ENCODE data around the gene RELN. TPM values are rescaled to one million over a fixed set of nuclear protein-coding genes. Genes with fewer than 3 reads are reported as not detected.

RELN gene
- total and polyA plus RNA-seq, 9 of the 15 experiments (the other 6 are each of a cell fraction or from before 2014, with no cell fraction given) = 12.9 to 43.2 (median 18.1) TPM

DNA sequence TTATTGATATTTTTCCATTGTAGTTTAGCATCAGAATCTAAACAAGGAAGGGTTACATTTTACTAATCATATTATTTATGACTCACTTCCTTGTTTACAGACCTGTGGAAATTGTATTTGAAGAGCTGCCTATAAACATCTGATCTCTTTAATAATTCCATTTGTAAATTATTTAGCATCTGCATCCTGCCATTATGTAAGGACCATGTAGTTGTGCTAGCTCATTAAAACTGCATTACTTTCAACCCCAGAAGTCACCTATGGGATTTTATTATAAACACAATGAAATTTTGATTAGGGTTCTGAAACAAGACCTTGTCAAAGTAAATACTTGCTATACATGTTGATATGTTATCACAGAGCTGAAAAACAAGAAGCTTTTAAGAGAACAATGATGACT, 396.6 kb downstream of the RELN start:
- POLR2A ChIA-PET = interaction anchor here (1.1 kb wide), 1 partner anchor 9 kb away, joined by 3 read pairs; no protein-coding TSS in a partner anchor
- H3K27ac ChIP-seq (ENCODE audit: extremely low read depth, low read depth, low read length) = no peak overlapping the region
- H4K20me1 ChIP-seq (replicated peaks; ENCODE audit: control insufficient read depth, insufficient read depth, low read length) = no peaks in the 10 kb centered on the region
- DNase-seq (ENCODE audit: extremely low read depth in 1 of 4, low spot score in 3 of 4) = no peak
- no peaks in the 10 kb centered on the region for H3K9me3 ChIP-seq (replicated peaks; ENCODE audit: control insufficient read depth, insufficient read depth, low read depth, low read length)
- no peak overlapping the region for H3K4me3 ChIP-seq
- CTCF ChIA-PET (ENCODE audit: low intra/inter-chr PET ratio) = no interaction called here
- H3K4me1 ChIP-seq (replicated peaks in 1 of 2; ENCODE audit: control insufficient read depth in 2 of 2, insufficient read depth in 2 of 2, low read length in 2 of 2) = no peaks in the 10 kb centered on the region
- no peaks in the 10 kb centered on the region for H3K9me1 ChIP-seq (ENCODE audit: control insufficient read depth, insufficient read depth, low read length)
- H2AFZ ChIP-seq (ENCODE audit: low read depth, low read length) = no peak overlapping the region
- no peak overlapping the region for H3K4me2 ChIP-seq (ENCODE audit: insufficient read depth, low read length)
- no peak overlapping the region for H3K9ac ChIP-seq (ENCODE audit: insufficient read depth in 1 of 2, low read depth in 2 of 2, low read length in 2 of 2)
- H3K79me2 ChIP-seq (ENCODE audit: control insufficient read depth, insufficient read depth, low read length) = no peaks in the 10 kb centered on the region
- peaks cover 7% of the 10 kb centered on the region; the same call in 2 of the 3 replicates for H3K36me3 ChIP-seq (ENCODE audit: control insufficient read depth, insufficient read depth, low read length)
- H3K27me3 ChIP-seq (ENCODE audit: control insufficient read depth in 2 of 2, insufficient read depth in 2 of 2, low read length in 2 of 2) = no peaks in the 10 kb centered on the region
- no peak for ATAC-seq
- in situ Hi-C loops (cut with MboI) = no loop called here
- no TSS peak for BruUV-seq (replicated peaks)
- intact Hi-C loops (cut with micrococcal nuclease) = no loop called here
- FAIRE-seq = no peak
- TF ChIP-seq POLR2G (IDR thresholded peaks at IDR 0.05; ENCODE audit: low read depth, low read length) (no peak), ZNF707 (CRISPR knock-in tag; conservative IDR thresholded peaks at IDR 0.05) (no peak), FOXA3 (CRISPR knock-in tag; conservative IDR thresholded peaks at IDR 0.05 in 1 of 2, IDR thresholded peaks at IDR 0.05 in 1 of 2) (no peak), SNRNP70 (optimal IDR thresholded peaks at IDR 0.05; ENCODE audit: low read depth, low read length) (no peak), ZBTB7A (IDR thresholded peaks at IDR 0.05; ENCODE audit: borderline replicate concordance, control insufficient read depth, low read depth, low read length) (no peak), ARHGAP35 (IDR thresholded peaks at IDR 0.05; ENCODE audit: partially characterized antibody) (no peak), MAZ (CRISPR knock-in tag; conservative IDR thresholded peaks at IDR 0.05 in 1 of 2, IDR thresholded peaks at IDR 0.05 in 1 of 2) (no peak), HCFC1 (IDR thresholded peaks at IDR 0.05; ENCODE audit: low read depth, low read length) (no peak)
- TF ChIP-seq, protein P1, sequence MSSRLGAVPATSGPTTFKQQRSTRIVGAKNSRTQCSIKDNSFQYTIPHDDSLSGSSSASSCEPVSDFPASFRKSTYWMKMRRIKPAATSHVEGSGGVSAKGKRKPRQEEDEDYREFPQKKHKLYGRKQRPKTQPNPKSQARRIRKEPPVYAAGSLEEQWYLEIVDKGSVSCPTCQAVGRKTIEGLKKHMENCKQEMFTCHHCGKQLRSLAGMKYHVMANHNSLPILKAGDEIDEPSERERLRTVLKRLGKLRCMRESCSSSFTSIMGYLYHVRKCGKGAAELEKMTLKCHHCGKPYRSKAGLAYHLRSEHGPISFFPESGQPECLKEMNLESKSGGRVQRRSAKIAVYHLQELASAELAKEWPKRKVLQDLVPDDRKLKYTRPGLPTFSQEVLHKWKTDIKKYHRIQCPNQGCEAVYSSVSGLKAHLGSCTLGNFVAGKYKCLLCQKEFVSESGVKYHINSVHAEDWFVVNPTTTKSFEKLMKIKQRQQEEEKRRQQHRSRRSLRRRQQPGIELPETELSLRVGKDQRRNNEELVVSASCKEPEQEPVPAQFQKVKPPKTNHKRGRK (tag; IDR thresholded peaks at IDR 0.05) = no peak
- TF ChIP-seq, protein P2, sequence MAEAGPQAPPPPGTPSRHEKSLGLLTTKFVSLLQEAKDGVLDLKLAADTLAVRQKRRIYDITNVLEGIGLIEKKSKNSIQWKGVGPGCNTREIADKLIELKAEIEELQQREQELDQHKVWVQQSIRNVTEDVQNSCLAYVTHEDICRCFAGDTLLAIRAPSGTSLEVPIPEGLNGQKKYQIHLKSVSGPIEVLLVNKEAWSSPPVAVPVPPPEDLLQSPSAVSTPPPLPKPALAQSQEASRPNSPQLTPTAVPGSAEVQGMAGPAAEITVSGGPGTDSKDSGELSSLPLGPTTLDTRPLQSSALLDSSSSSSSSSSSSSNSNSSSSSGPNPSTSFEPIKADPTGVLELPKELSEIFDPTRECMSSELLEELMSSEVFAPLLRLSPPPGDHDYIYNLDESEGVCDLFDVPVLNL (CRISPR knock-in tag; IDR thresholded peaks at IDR 0.05; ENCODE audit: low read depth) = no peak
- TF ChIP-seq, protein P3, sequence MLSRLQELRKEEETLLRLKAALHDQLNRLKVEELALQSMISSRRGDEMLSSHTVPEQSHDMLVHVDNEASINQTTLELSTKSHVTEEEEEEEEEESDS (CRISPR knock-in tag; IDR thresholded peaks at IDR 0.05) = no peak
- TF ChIP-seq, protein P4, sequence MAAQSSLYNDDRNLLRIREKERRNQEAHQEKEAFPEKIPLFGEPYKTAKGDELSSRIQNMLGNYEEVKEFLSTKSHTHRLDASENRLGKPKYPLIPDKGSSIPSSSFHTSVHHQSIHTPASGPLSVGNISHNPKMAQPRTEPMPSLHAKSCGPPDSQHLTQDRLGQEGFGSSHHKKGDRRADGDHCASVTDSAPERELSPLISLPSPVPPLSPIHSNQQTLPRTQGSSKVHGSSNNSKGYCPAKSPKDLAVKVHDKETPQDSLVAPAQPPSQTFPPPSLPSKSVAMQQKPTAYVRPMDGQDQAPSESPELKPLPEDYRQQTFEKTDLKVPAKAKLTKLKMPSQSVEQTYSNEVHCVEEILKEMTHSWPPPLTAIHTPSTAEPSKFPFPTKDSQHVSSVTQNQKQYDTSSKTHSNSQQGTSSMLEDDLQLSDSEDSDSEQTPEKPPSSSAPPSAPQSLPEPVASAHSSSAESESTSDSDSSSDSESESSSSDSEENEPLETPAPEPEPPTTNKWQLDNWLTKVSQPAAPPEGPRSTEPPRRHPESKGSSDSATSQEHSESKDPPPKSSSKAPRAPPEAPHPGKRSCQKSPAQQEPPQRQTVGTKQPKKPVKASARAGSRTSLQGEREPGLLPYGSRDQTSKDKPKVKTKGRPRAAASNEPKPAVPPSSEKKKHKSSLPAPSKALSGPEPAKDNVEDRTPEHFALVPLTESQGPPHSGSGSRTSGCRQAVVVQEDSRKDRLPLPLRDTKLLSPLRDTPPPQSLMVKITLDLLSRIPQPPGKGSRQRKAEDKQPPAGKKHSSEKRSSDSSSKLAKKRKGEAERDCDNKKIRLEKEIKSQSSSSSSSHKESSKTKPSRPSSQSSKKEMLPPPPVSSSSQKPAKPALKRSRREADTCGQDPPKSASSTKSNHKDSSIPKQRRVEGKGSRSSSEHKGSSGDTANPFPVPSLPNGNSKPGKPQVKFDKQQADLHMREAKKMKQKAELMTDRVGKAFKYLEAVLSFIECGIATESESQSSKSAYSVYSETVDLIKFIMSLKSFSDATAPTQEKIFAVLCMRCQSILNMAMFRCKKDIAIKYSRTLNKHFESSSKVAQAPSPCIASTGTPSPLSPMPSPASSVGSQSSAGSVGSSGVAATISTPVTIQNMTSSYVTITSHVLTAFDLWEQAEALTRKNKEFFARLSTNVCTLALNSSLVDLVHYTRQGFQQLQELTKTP (IDR thresholded peaks at IDR 0.05; ENCODE audit: low read depth in 1 of 2, partially characterized antibody in 2 of 2) = no peak
